Adipocyte (in vitro differentiated cells): ENCODE data around the gene FAM9C.
"Not testable (repeated sequence)": the region's sequence is repeated elsewhere in the genome, so short reads cannot be mapped to it uniquely, and the experiment has no call there.

Source experiments
- DNase-seq: peaks from one replicate; pipeline ENCODE4 v3.0.0-alpha.2; 2015; ENCODE audit warnings: low read depth
- H3K27me3 ChIP-seq: replicated peaks from 2 replicates; pipeline ENCODE4 v1.7.0; 2013; ENCODE audit warnings: mild to moderate bottlenecking, low read length, moderate library complexity; ENCODE audit not compliant: control insufficient read depth, insufficient read depth
- H3K36me3 ChIP-seq: 2 replicates; pipeline ENCODE4 v1.7.0; 2013; ENCODE audit warnings: low read length, mild to moderate bottlenecking, moderate library complexity; ENCODE audit not compliant: control insufficient read depth, insufficient read depth, severe bottlenecking
- H3K4me1 ChIP-seq: 2 replicates; pipeline ENCODE4 v1.7.0; 2013; ENCODE audit warnings: mild to moderate bottlenecking, low read length, moderate library complexity; ENCODE audit not compliant: control insufficient read depth, insufficient read depth
- H3K4me3 ChIP-seq: 2 replicates; pipeline ENCODE4 v1.7.0; 2013; ENCODE audit warnings: mild to moderate bottlenecking, low read length, moderate library complexity
- H3K9ac ChIP-seq: 2 replicates; pipeline ENCODE4 v1.7.0; 2013; ENCODE audit warnings: mild to moderate bottlenecking, low read length, moderate library complexity
- H3K9me3 ChIP-seq: 2 replicates; pipeline ENCODE4 v1.7.0; 2013; ENCODE audit warnings: mild to moderate bottlenecking, low read length, moderate library complexity; ENCODE audit not compliant: control insufficient read depth

FAM9C gene

DNA sequence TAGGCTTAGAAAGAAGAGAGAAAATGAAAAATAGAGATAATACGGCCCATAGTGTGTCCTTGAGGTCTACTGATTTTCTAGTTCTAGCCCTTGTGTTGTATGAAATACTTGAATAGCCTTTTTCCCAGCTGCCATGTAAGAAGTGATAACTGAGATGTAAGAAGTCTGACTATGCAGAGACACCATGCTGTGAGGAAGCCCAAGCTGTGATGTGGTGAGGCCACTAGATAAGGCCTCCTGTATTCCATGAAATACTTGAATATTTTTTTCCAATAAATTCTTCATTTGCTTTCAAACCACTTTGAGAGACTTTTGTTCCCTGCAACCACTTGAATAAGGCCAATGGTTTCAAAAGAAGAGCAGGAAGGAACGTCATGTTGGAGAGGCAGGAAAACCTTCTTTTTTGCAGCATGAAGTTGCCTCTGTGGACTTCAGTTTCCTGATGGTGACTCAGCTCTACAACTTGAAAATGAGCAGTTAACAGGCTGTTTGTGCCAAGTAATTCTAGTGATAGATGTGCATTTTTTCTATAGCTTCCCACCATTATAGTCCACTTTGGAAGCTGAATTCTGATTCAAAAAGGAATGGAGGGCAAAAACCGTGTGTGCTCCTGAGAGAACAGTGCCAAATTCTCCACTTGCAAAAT, 25.5 kb upstream of the FAM9C start:
- H3K4me3 ChIP-seq: no peak overlapping the region
- no peaks in the 10 kb centered on the region for H3K36me3 ChIP-seq
- no peak overlapping the region for H3K9ac ChIP-seq
- no peaks in the 10 kb centered on the region for H3K27me3 ChIP-seq
- no peaks in the 10 kb centered on the region for H3K4me1 ChIP-seq
- DNase-seq: no peak
- H3K9me3 ChIP-seq: peaks cover 14% of the 10 kb centered on the region

DNA sequence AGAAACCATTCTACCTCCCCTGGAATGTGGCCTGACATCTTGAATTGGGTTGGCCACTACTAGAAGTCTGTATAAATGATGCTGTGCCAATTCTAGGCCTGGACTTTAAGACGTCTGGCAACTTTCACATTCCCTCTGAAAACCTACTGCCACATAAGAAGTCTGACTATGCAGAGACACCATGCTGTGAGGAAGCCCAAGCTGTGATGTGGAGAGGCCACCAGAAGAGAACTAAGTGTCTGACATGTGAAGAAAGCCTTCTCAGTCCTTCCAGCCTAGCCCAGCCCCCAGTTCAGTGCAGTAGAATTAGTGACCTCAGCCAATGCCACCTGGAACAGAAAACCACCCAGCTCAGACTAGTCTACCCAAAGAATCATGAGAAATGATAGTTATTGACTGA, 24.2 kb upstream of the FAM9C start:
- Histone ChIP-seq H3K9me3 (peaks cover 14% of the 10 kb centered on the region), H3K36me3 (no peaks in the 10 kb centered on the region), H3K4me1 (no peaks in the 10 kb centered on the region), H3K4me3 (no peak overlapping the region), H3K9ac (no peak overlapping the region), H3K27me3 (no peaks in the 10 kb centered on the region)
- DNase-seq: no peak

DNA sequence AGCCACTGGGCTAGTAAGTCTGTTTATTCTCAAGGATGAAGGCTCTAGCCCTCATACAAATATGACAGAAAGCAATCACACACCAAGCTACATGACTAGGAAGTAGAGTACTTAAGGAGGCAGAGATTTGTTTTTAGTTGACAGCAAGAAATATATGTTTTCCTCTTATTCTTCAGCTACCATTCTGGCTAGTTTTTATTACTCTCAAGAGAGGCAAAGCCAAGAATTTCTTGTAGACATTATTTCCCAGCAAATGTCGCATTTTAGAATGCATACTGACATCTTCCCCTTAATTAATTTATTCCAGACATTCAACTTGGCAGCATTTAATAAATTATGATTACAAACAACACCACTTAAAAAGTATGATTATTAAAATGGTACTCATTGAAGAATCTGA, 23.4 kb upstream of the FAM9C start:
- H3K9me3 ChIP-seq: peaks cover 14% of the 10 kb centered on the region
- no peaks in the 10 kb centered on the region for H3K4me1 ChIP-seq
- no peaks in the 10 kb centered on the region for H3K36me3 ChIP-seq
- no peaks in the 10 kb centered on the region for H3K27me3 ChIP-seq
- H3K4me3 ChIP-seq: no peak overlapping the region
- no peak for DNase-seq
- no peak overlapping the region for H3K9ac ChIP-seq

DNA sequence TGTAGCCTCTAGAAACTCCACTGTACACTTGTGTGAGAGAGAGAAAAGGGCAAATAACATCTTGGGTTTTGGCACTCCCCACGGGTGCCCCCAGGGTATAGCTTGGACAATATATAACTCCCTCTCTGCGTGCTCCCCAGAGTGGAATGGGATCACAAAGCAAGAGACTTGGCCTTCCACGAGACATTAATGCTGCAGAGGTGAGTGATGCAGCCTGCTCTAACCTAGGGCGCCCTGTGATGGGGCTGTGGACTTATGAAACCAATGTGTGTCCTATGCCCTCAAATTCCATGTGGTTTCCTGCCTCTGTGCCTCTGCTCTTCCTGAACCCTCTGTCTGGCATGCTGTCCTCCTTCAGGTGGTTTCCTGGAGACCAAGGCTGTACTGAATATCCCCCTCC, 22.0 kb upstream of the FAM9C start:
- Histone ChIP-seq H3K9me3 (peaks cover 14% of the 10 kb centered on the region), H3K36me3 (no peaks in the 10 kb centered on the region), H3K9ac (no peak overlapping the region), H3K27me3 (no peaks in the 10 kb centered on the region), H3K4me1 (no peaks in the 10 kb centered on the region), H3K4me3 (no peak overlapping the region)
- no peak for DNase-seq

DNA sequence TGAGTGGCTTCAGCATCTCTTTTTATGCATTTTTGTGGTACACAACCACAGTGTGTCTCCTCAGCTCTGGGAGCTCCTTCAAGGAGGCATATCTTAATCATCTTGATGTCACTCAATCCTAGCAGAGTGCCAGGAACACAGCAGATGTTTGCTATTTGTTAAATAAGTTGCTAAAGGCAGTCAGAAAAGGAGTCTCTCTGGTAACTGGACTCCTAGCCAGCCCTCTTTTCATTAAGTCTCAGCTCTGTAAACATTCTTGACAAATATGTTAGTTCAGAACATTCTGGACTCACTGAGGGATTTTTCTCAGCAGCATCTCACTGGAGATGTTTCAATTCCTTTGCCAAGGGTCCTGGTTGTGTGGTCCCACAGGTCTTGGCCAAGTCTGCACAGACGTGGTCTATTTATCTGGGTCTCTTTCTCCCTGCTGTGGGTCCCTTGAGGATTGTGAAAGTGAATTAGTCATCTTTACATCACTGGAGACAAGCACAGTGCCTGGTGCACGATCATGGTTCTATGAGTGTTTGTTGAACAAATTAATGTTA, 20.3 kb upstream of the FAM9C start:
- Histone ChIP-seq H3K4me3 (no peak overlapping the region), H3K9ac (no peak overlapping the region), H3K9me3 (peaks cover 7% of the 10 kb centered on the region), H3K36me3 (no peaks in the 10 kb centered on the region), H3K27me3 (no peaks in the 10 kb centered on the region), H3K4me1 (peaks cover 7% of the 10 kb centered on the region)
- peak; percentile 80 for DNase-seq

DNA sequence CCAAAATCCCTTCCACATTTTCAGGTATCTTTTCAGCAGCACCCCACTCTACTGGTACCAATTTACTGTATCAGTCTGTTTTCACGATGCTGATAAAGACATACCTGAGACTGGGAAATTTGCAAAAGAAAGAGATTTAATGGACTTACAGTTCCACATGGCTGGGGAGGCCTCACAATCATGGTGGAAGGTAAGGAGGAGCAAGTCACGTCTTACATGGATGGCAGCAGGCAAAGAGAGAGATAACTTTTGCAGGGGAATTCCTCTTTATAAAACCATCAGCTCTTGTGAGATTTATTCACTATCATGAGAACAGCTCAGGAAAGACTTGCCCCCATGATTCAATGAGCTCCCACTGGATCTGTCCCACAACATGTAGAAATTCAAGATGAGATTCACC, 18.7 kb upstream of the FAM9C start:
- H3K4me3 ChIP-seq, DNase-seq, H3K27me3 ChIP-seq, H3K9ac ChIP-seq, H3K9me3 ChIP-seq, H3K36me3 ChIP-seq: not testable (repeated sequence)
- peaks cover 11% of the 10 kb centered on the region for H3K4me1 ChIP-seq

DNA sequence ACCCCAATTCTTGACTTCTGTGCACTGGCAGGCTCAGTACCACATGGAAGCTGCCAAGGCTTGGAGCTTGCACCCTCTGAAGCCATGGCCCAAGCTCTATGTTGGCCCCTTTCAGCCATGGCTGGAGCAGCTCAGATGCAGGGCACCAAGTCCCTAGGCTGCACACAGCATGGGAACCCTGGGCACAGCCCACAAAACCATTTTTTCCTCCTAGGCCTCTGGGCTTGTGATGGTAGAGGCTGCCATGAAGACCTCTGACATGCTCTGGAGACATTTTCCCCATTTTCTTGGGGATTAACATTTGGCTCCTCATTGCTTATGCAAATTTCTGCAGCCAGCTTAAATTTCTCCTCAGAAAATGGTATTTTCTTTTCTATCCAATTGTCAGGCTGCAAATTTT, 17.9 kb upstream of the FAM9C start:
- not testable (repeated sequence) for H3K36me3 ChIP-seq, DNase-seq, H3K9ac ChIP-seq, H3K27me3 ChIP-seq, H3K4me3 ChIP-seq, H3K9me3 ChIP-seq
- H3K4me1 ChIP-seq: peaks cover 11% of the 10 kb centered on the region

DNA sequence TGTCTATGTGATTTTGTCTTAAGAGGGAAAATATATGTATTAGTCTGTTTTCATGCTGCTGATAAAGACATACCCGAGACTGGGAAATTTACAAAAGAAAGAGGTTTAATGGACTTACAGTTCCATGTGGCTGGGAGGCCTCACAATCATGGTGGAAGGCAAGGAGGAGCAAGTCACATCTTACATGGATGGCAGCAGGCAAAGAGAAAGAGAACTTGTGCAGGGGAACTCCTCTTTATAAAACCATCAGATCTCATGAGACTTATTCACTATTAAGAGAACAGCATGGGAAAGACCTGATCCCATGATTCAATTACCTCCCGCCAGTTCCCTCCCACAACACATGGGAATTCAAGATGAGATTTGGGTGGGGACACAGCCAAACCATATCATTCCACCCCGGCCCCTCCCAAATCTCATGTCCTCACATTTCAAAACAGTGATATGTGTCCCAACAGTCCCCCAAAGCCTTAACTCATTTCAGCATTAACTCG, 16.8 kb upstream of the FAM9C start:
- H3K4me1 ChIP-seq: peaks cover 11% of the 10 kb centered on the region
- DNase-seq, H3K36me3 ChIP-seq, H3K27me3 ChIP-seq, H3K9me3 ChIP-seq, H3K4me3 ChIP-seq, H3K9ac ChIP-seq: not testable (repeated sequence)

DNA sequence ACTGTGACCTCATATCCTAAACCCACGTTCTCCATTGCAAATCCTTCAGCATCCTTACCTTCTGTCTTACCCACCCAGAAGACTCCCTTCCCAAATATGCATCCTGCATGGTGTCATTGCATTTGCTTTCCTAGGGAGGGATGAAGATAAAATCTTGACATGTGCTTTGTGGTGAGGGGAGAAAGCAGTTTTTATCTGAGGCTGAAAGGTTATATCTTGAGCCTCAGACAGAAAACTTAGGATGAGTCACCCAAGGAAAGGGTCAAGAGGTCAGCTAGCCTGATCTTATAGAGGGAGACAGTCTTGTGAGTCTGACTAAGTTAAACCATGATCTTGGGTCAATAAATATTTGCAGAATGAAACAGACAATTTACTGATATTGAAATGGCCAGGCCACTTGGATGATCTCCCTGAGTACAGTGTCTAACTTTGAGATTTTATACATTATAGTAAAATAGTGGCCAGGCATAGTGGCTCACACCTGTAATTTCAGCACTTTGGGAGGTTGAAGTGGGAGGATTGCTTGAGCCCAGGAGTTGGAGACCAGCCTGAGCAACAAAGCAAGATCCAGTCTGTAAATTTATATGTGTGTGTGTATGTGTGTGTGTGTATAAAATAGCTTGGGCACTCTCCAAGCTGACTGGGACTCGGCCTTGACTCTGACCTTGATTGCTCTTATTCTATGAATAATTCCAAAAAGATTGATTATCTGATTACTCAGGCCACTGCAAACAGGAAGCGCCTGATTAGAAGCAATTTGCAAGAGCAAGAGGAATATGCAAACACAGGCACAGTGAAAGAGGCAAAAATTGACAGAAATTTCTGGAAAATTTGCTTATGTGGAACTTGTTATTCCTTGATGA, 15.4 kb upstream of the FAM9C start:
- Histone ChIP-seq H3K4me3 (no peak overlapping the region), H3K9ac (no peak overlapping the region)
- peak; percentile 21 for DNase-seq

DNA sequence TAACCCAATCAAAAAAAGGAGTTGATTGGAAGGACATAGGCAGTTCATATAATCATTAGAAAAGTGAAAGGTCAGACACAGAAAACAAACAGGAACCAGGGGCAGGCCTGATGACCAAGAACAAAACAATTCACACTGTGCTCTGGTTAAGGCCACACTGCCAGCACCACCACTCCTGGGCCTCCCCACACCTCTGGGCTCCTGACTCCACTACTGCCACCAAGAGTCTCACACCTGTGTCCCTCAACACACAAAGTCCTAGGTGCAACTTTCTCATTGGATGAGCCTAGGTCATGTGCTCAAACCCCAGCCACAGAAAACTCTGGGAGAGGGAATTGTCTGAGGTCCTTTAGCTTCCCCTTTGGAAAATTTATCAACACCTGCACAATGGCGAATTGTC, 11.1 kb upstream of the FAM9C start:
- H3K36me3 ChIP-seq: no peaks in the 10 kb centered on the region
- no peaks in the 10 kb centered on the region for H3K9me3 ChIP-seq
- H3K9ac ChIP-seq: no peak overlapping the region
- H3K4me1 ChIP-seq: peaks cover 11% of the 10 kb centered on the region
- H3K27me3 ChIP-seq: no peaks in the 10 kb centered on the region
- no peak for DNase-seq
- no peak overlapping the region for H3K4me3 ChIP-seq

More for the DNA sequence above, 15.4 kb upstream of the FAM9C start:
- Histone ChIP-seq H3K27me3 (no peaks in the 10 kb centered on the region), H3K36me3 (no peaks in the 10 kb centered on the region), H3K4me1 (peaks cover 11% of the 10 kb centered on the region), H3K9me3 (no peaks in the 10 kb centered on the region)

DNA sequence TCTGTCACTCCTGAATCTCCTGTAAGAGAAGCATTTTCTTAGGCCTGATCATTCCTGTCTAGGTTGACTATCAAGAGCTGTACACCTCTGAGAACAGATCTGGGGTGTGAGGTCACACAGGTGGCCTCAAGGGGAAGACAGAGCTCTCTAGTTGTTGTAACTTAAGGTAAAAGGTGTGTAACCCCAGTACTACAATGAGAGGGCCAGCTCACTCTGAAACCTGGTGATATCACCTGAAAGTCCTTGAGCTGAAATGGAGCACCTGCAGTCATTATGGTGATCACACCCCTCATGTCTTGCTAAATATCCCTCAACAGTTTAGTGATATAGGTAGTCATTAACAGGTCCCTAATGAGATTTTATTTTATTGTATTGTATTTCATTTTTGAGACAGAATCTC, 8.8 kb upstream of the FAM9C start:
- Histone ChIP-seq H3K9ac (no peak overlapping the region), H3K27me3 (no peaks in the 10 kb centered on the region), H3K36me3 (no peaks in the 10 kb centered on the region), H3K4me3 (no peak overlapping the region), H3K9me3 (no peaks in the 10 kb centered on the region), H3K4me1 (no peaks in the 10 kb centered on the region)
- no peak for DNase-seq
